Neuronal stem cell (in vitro differentiated cells): ENCODE results near the gene TMEM139.

Experiments used
- DNase-seq: peaks from one replicate; pipeline ENCODE4 v3.0.0-alpha.2; 2013; ENCODE audit warnings: low spot score
- H2AFZ ChIP-seq: one replicate; pipeline ENCODE4 v1.6.1; 2013; ENCODE audit warnings: mild to moderate bottlenecking, low read length, inconsistent platforms
- H2AK5ac ChIP-seq: 2 replicates; pipeline ENCODE4 v1.6.1; 2013; ENCODE audit warnings: low read depth, mild to moderate bottlenecking, inconsistent platforms, low read length, moderate library complexity, mixed read lengths
- H2BK120ac ChIP-seq: 2 replicates; pipeline ENCODE4 v1.6.1; 2013; ENCODE audit warnings: low read depth, mild to moderate bottlenecking, inconsistent platforms, low read length, moderate library complexity, mixed read lengths
- H2BK12ac ChIP-seq: one replicate; pipeline ENCODE4 v1.6.1; 2013; ENCODE audit warnings: low read length, inconsistent platforms
- H2BK15ac ChIP-seq: 2 replicates; pipeline ENCODE4 v1.6.1; 2013; ENCODE audit warnings: mild to moderate bottlenecking, low read length, inconsistent platforms, mixed read lengths
- H2BK5ac ChIP-seq: one replicate; pipeline ENCODE4 v1.6.1; 2013; ENCODE audit warnings: inconsistent platforms, mild to moderate bottlenecking, low read length, moderate library complexity
- H3K14ac ChIP-seq: one replicate; pipeline ENCODE4 v1.6.1; 2013; ENCODE audit warnings: low read length, inconsistent platforms
- H3K18ac ChIP-seq: 2 replicates; pipeline ENCODE4 v1.6.1; 2013; ENCODE audit warnings: low read length, inconsistent platforms
- H3K23ac ChIP-seq: 2 replicates; pipeline ENCODE4 v1.6.1; 2013; ENCODE audit warnings: low read depth, mild to moderate bottlenecking, mixed read lengths, low read length, inconsistent platforms; ENCODE audit not compliant: poor library complexity
- H3K27ac ChIP-seq: replicated peaks from 3 replicates; pipeline ENCODE4 v1.5.1; 2013; ENCODE audit warnings: low read length, inconsistent platforms
- H3K27me3 ChIP-seq, 3 experiments: 2 replicates each; pipeline ENCODE4 v1.6.1; 2013; ENCODE audit warnings: low read length in 3 of 3, mild to moderate bottlenecking in 2 of 3, inconsistent platforms in 1 of 3, low read depth in 1 of 3, mixed read lengths in 1 of 3, moderate library complexity in 1 of 3; ENCODE audit not compliant: control insufficient read depth in 3 of 3, insufficient read depth in 3 of 3
- H3K36me3 ChIP-seq, 2 donors: replicated peaks in 1 of 2; 2 replicates each; pipeline ENCODE4 v1.6.1; 2013; ENCODE audit warnings: low read length in 2 of 2; ENCODE audit not compliant: control insufficient read depth in 2 of 2, insufficient read depth in 2 of 2
- H3K4ac ChIP-seq: 2 replicates; pipeline ENCODE4 v1.6.1; 2013; ENCODE audit warnings: inconsistent platforms, mild to moderate bottlenecking, low read length, moderate library complexity
- H3K4me1 ChIP-seq, 2 donors: 1 replicate in 1 of 2; 2 replicates in 1 of 2; pipeline ENCODE4 v1.6.1; 2013; ENCODE audit warnings: low read length in 2 of 2, low read depth in 1 of 2; ENCODE audit not compliant: control insufficient read depth in 2 of 2, insufficient read depth in 1 of 2
- H3K4me2 ChIP-seq: one replicate; pipeline ENCODE4 v1.6.1; 2013; ENCODE audit warnings: mild to moderate bottlenecking, low read length, inconsistent platforms; ENCODE audit not compliant: insufficient read depth, poor library complexity, severe bottlenecking
- H3K4me3 ChIP-seq, 2 donors: 2 replicates each; pipeline ENCODE4 v1.5.1; 2013; ENCODE audit warnings: low read length in 2 of 2, mild to moderate bottlenecking in 2 of 2, inconsistent platforms in 1 of 2, moderate library complexity in 1 of 2
- H3K79me1 ChIP-seq: one replicate; pipeline ENCODE4 v1.6.1; 2013; ENCODE audit warnings: low read depth, mild to moderate bottlenecking, inconsistent platforms, low read length, moderate library complexity
- H3K9ac ChIP-seq: one replicate; pipeline ENCODE4 v1.6.1; 2013; ENCODE audit warnings: mild to moderate bottlenecking, low read depth, low read length, inconsistent platforms; ENCODE audit not compliant: poor library complexity
- H3K9me3 ChIP-seq, 2 donors: replicated peaks in 1 of 2; 2 replicates each; pipeline versions ENCODE3 to v1.6.1; 2013; ENCODE audit warnings: low read length in 2 of 2, mild to moderate bottlenecking in 2 of 2, inconsistent platforms in 1 of 2, low read depth in 1 of 2, mixed read lengths in 1 of 2, moderate library complexity in 1 of 2; ENCODE audit not compliant: control insufficient read depth in 2 of 2, insufficient read depth in 1 of 2
- H4K8ac ChIP-seq: one replicate; pipeline ENCODE4 v1.6.1; 2013; ENCODE audit warnings: low read depth, mild to moderate bottlenecking, inconsistent platforms, low read length, moderate library complexity
- H4K91ac ChIP-seq: one replicate; pipeline ENCODE4 v1.6.1; 2013; ENCODE audit warnings: low read length, low read depth, mild to moderate bottlenecking, inconsistent platforms; ENCODE audit not compliant: poor library complexity
- WGBS, 2 donors: extraction: QIAGEN DNeasy Blood & Tissue Kit; methylation state at CpG; one replicate each; pipeline ENCODE4 v1.1.7; 2013; ENCODE audit warnings: missing lambda C conversion rate in 2 of 2, mixed read lengths in 1 of 2; ENCODE audit not compliant: insufficient read length in 2 of 2, insufficient replicate concordance in 1 of 2; ENCODE audit errors: extremely low coverage in 2 of 2; 5-methylcytosine and 5-hydroxymethylcytosine counted together

Gene TMEM139

GRCh38 chr7:143257501-143257900 is 27.3 kb upstream of the TMEM139 start:
- Histone ChIP-seq H3K9me3 (peaks cover 0 to 3% of the 10 kb centered on the region in 2 donors), H4K91ac (no peak overlapping the region), H2BK120ac (no peak overlapping the region), H3K4me2 (no peak overlapping the region), H3K79me1 (no peaks in the 10 kb centered on the region), H3K27ac (no peak overlapping the region), H2AFZ (no peak overlapping the region), H3K4me1 (no peaks in the 10 kb centered on the region), H3K36me3 (no peaks in the 10 kb centered on the region), H2AK5ac (no peak overlapping the region), H3K14ac (no peak overlapping the region), H3K4me3 (no peak overlapping the region), H3K9ac (no peak overlapping the region), H3K27me3 (no peaks in the 10 kb centered on the region), H3K4ac (no peak overlapping the region), H3K18ac (no peak overlapping the region), H2BK5ac (no peak overlapping the region), H2BK15ac (no peak overlapping the region), H2BK12ac (no peak overlapping the region), H4K8ac (no peak overlapping the region), H3K23ac (no peak overlapping the region)
- DNase-seq = no peak
- no CpG with 5 or more reads among the region's 5 CpGs for WGBS, 2 donors

- no peak overlapping the region for H3K14ac ChIP-seq
- H3K4me1 ChIP-seq = peaks cover 0 to 1% of the 10 kb centered on the region in 2 donors
- no peak overlapping the region for H3K9ac ChIP-seq
- no peak overlapping the region for H4K8ac ChIP-seq
- H3K27me3 ChIP-seq = no peaks in the 10 kb centered on the region
- H3K4me2 ChIP-seq = no peak overlapping the region
- H2BK5ac ChIP-seq = no peak overlapping the region
- H3K23ac ChIP-seq = no peak overlapping the region
- no CpG with 5 or more reads among the region's 2 CpGs for WGBS, 2 donors
- H2AK5ac ChIP-seq = no peak overlapping the region
- no peak overlapping the region for H3K18ac ChIP-seq
- no peak overlapping the region for H2BK120ac ChIP-seq
- no peak overlapping the region for H2BK15ac ChIP-seq
- H2BK12ac ChIP-seq = no peak overlapping the region
- no peak overlapping the region for H3K27ac ChIP-seq
- H3K9me3 ChIP-seq = no peaks in the 10 kb centered on the region
- H3K79me1 ChIP-seq = peaks cover 2% of the 10 kb centered on the region
- no peak for DNase-seq
- no peak overlapping the region for H3K4ac ChIP-seq
- H3K36me3 ChIP-seq = no peaks in the 10 kb centered on the region
- H3K4me3 ChIP-seq = no peak overlapping the region
- no peak overlapping the region for H2AFZ ChIP-seq
- H4K91ac ChIP-seq = no peak overlapping the region
Measured at GRCh38 chr7:143258831-143259230, 25.9 kb upstream of the TMEM139 start.

GRCh38 chr7:143259765-143260164 is 25.0 kb upstream of the TMEM139 start:
- H3K4ac ChIP-seq = no peak overlapping the region
- no peak for DNase-seq
- H3K9ac ChIP-seq = no peak overlapping the region
- H3K4me2 ChIP-seq = no peak overlapping the region
- no peak overlapping the region for H3K18ac ChIP-seq
- H3K14ac ChIP-seq = no peak overlapping the region
- H3K4me3 ChIP-seq = no peak overlapping the region
- no peak overlapping the region for H2BK15ac ChIP-seq
- no peaks in the 10 kb centered on the region for H3K27me3 ChIP-seq
- H3K4me1 ChIP-seq = peaks cover 0 to 3% of the 10 kb centered on the region in 2 donors
- H4K91ac ChIP-seq = no peak overlapping the region
- no peak overlapping the region for H2AK5ac ChIP-seq
- no peaks in the 10 kb centered on the region for H3K36me3 ChIP-seq
- H2AFZ ChIP-seq = no peak overlapping the region
- H4K8ac ChIP-seq = no peak overlapping the region
- H2BK5ac ChIP-seq = no peak overlapping the region
- no peaks in the 10 kb centered on the region for H3K9me3 ChIP-seq
- WGBS, 2 donors = no CpG with 5 or more reads among the region's 2 CpGs
- H3K23ac ChIP-seq = no peak overlapping the region
- H2BK12ac ChIP-seq = no peak overlapping the region
- no peak overlapping the region for H3K27ac ChIP-seq
- H2BK120ac ChIP-seq = no peak overlapping the region
- H3K79me1 ChIP-seq = peaks cover 2% of the 10 kb centered on the region

- Histone ChIP-seq H3K14ac (no peak overlapping the region), H3K23ac (no peak overlapping the region), H3K4me2 (no peak overlapping the region), H3K4me1 (peaks cover 0 to 4% of the 10 kb centered on the region in 2 donors), H4K91ac (no peak overlapping the region), H3K36me3 (peaks cover 0 to 10% of the 10 kb centered on the region in 2 donors), H2BK120ac (no peak overlapping the region), H3K9me3 (no peaks in the 10 kb centered on the region), H2AFZ (no peak overlapping the region), H3K18ac (no peak overlapping the region), H2BK5ac (no peak overlapping the region), H3K79me1 (peaks cover 2% of the 10 kb centered on the region), H4K8ac (no peak overlapping the region), H2BK12ac (no peak overlapping the region), H3K27me3 (no peaks in the 10 kb centered on the region), H2AK5ac (no peak overlapping the region), H3K4ac (no peak overlapping the region), H3K4me3 (no peak overlapping the region), H3K9ac (no peak overlapping the region), H3K27ac (no peak overlapping the region), H2BK15ac (no peak overlapping the region)
- DNase-seq = no peak
- no CpG with 5 or more reads among the region's 1 CpG for WGBS, 2 donors
Measured at GRCh38 chr7:143261901-143262300, 22.9 kb upstream of the TMEM139 start.
